Coronary artery (tissue), 2 donors: Measurements from ENCODE around the gene ERP29.

ENCODE experiments used
- DNase-seq: peaks from one replicate; pipeline ENCODE4 v3.0.0-alpha.2; 2017; ENCODE audit warnings: low spot score
- H3K27ac ChIP-seq, 2 donors: fragments of 200-600 bp; sonication (generic); one replicate each; pipeline ENCODE4 v1.5.1; 2016 to 2019
- H3K4me3 ChIP-seq: fragments of 200-600 bp; sonication (generic); 2 replicates; pipeline ENCODE4 v1.5.1; 2016; ENCODE audit warnings: mild to moderate bottlenecking, moderate library complexity
- TF ChIP-seq, protein P1 (sequence below): fragments of 200-600 bp; sonication (generic); IDR thresholded peaks from one replicate; pipeline ENCODE4 v1.5.1; 2019; ENCODE audit warnings: antibody characterized with exemption

ERP29 gene

GRCh38 chr12:111978545-111978944 is 34.7 kb upstream of the ERP29 start:
- Histone ChIP-seq H3K4me3 (no peak overlapping the region), H3K27ac (no peak overlapping the region)
- TF ChIP-seq, protein P1, sequence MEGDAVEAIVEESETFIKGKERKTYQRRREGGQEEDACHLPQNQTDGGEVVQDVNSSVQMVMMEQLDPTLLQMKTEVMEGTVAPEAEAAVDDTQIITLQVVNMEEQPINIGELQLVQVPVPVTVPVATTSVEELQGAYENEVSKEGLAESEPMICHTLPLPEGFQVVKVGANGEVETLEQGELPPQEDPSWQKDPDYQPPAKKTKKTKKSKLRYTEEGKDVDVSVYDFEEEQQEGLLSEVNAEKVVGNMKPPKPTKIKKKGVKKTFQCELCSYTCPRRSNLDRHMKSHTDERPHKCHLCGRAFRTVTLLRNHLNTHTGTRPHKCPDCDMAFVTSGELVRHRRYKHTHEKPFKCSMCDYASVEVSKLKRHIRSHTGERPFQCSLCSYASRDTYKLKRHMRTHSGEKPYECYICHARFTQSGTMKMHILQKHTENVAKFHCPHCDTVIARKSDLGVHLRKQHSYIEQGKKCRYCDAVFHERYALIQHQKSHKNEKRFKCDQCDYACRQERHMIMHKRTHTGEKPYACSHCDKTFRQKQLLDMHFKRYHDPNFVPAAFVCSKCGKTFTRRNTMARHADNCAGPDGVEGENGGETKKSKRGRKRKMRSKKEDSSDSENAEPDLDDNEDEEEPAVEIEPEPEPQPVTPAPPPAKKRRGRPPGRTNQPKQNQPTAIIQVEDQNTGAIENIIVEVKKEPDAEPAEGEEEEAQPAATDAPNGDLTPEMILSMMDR: no peak
- no peak for DNase-seq

DNA sequence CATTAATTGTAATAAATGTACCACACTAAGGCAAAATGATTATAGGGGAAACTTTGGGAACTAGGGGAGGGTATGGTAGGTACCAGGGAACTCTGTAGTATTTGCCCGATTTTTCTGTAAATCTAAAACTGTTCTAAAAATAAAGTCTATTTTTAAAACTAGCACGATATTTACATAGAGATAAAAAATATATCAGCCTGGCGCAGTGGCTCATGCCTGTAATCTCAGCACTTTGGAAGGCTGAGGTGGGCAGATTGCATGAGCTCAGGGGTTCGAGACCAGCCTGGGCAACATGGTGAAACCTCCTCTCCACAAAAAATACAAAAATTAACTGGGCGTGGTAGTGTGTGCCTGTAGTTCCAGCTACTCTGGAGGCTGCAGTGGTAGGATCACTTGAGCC is 32.6 kb upstream of the ERP29 start:
- DNase-seq: no peak
- Histone ChIP-seq H3K4me3 (no peak overlapping the region), H3K27ac (no peak overlapping the region)
- TF ChIP-seq, protein P1: no peak

- Histone ChIP-seq H3K27ac (no peak overlapping the region), H3K4me3 (no peak overlapping the region)
- TF ChIP-seq, protein P1: no peak
- no peak for DNase-seq
Observed at GRCh38 chr12:111981987-111982386, 31.2 kb upstream of the ERP29 start.

GRCh38 chr12:111984820-111985219 is 28.4 kb upstream of the ERP29 start:
- no peak for DNase-seq
- Histone ChIP-seq H3K4me3 (no peak overlapping the region), H3K27ac (no peak overlapping the region)
- TF ChIP-seq, protein P1: no peak

DNA sequence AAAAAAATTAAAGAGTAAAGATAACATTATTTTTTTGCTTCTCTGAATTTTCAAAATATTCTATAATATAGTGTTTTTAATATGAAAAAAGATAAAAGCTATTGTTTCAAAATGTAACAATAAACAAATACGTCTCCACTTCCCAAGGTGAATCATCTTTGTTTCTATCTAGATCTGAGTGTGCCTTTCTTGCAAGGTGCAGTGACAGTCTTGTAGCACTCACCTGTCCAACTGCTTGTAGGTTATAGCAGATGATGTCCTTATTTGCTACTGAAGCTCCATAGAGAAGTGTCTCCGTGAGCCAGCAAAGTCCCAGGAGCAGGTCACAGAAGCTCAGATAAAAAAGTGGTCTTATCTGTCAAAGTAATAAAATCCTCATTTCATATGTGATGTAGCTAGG is 21.7 kb upstream of the ERP29 start:
- DNase-seq: no peak
- Histone ChIP-seq H3K27ac (no peak overlapping the region), H3K4me3 (no peak overlapping the region)
- TF ChIP-seq, protein P1: no peak

DNA sequence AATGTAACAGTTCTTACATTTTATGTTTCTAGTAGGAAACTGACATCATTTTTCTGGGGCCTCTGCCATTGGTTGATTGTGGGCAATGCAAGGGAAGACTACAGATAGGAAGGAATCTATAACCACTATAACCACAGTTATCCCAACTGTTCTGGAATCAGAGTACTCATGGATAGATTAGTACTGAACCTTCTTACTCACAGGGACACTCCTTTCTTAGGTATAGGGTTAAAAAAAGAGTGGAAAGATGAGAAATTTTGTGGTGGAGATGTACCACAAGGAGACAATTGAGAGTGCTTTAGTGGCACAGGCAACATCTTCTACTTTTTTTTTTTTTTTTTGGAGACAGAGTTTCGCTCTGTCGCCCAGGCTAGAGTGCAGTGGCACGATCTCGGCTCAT is 21.3 kb upstream of the ERP29 start:
- TF ChIP-seq, protein P1: no peak
- no peak overlapping the region for H3K4me3 ChIP-seq
- no peak overlapping the region for H3K27ac ChIP-seq
- DNase-seq: no peak

GRCh38 chr12:111992464-111992863 is 20.8 kb upstream of the ERP29 start:
- Histone ChIP-seq H3K27ac (no peak overlapping the region), H3K4me3 (no peak overlapping the region)
- DNase-seq: no peak
- TF ChIP-seq, protein P1: no peak
